ENCODE measurements around the gene ATP5PO. TPM values are rescaled to one million over a fixed set of nuclear protein-coding genes. Genes with fewer than 3 reads are reported as not detected.

Gene ATP5PO
- total RNA-seq, 1 experiment from 2014 or later = 386 TPM

GRCh38 chr21:33885172-33885514, 30.5 kb downstream of the ATP5PO start:
- Histone ChIP-seq H4K20me1 (ENCODE audit: low read length) (no peaks in the 10 kb centered on the region), H3K4me3 (ENCODE audit: low read length) (no peak overlapping the region), H2AFZ (ENCODE audit: low read length) (no peak overlapping the region), H3K9me3 (ENCODE audit: low read length) (no peaks in the 10 kb centered on the region), H3F3A (ENCODE audit: low read length, unreplicated experiment) (no peaks in the 10 kb centered on the region), H3K27me3 (ENCODE audit: low read length) (no peaks in the 10 kb centered on the region), H3K36me3 (ENCODE audit: low read depth, low read length) (no peaks in the 10 kb centered on the region), H3K4me2 (ENCODE audit: low read length) (no peak overlapping the region), H3K9me2 (replicated peaks; ENCODE audit: low read length) (no peaks in the 10 kb centered on the region), H3K79me2 (ENCODE audit: low read length) (no peaks in the 10 kb centered on the region), H3K9ac (ENCODE audit: low read length) (no peak overlapping the region), H3K4me1 (ENCODE audit: insufficient read depth, low read length) (no peaks in the 10 kb centered on the region), H3K27ac (ENCODE audit: low read length) (no peak overlapping the region)
- no peak for ATAC-seq
- TF ChIP-seq EZH2phosphoT487 (IDR thresholded peaks at IDR 0.05; ENCODE audit: borderline replicate concordance, low read length) (no peak), EZH2 (IDR thresholded peaks at IDR 0.05; ENCODE audit: low read length, unreplicated experiment) (no peak)
- TF ChIP-seq, protein P1, sequence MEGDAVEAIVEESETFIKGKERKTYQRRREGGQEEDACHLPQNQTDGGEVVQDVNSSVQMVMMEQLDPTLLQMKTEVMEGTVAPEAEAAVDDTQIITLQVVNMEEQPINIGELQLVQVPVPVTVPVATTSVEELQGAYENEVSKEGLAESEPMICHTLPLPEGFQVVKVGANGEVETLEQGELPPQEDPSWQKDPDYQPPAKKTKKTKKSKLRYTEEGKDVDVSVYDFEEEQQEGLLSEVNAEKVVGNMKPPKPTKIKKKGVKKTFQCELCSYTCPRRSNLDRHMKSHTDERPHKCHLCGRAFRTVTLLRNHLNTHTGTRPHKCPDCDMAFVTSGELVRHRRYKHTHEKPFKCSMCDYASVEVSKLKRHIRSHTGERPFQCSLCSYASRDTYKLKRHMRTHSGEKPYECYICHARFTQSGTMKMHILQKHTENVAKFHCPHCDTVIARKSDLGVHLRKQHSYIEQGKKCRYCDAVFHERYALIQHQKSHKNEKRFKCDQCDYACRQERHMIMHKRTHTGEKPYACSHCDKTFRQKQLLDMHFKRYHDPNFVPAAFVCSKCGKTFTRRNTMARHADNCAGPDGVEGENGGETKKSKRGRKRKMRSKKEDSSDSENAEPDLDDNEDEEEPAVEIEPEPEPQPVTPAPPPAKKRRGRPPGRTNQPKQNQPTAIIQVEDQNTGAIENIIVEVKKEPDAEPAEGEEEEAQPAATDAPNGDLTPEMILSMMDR (conservative IDR thresholded peaks at IDR 0.05; ENCODE audit: low read depth, low read length) = no peak
- intact Hi-C loops (cut with micrococcal nuclease) = no loop called here
- POLR2A ChIA-PET (ENCODE audit: unreplicated experiment) = no interaction called here
- CTCF ChIA-PET = no interaction called here
- BruUV-seq (replicated peaks) = no TSS peak
- no peak for DNase-seq

GRCh38 chr21:33884376-33885171, 31.0 kb downstream of the ATP5PO start:
- Histone ChIP-seq H2AFZ (ENCODE audit: low read length) (no peak overlapping the region), H3K9me2 (replicated peaks; ENCODE audit: low read length) (no peaks in the 10 kb centered on the region), H3K9me3 (ENCODE audit: low read length) (no peaks in the 10 kb centered on the region), H3F3A (ENCODE audit: low read length, unreplicated experiment) (no peaks in the 10 kb centered on the region), H3K4me1 (ENCODE audit: insufficient read depth, low read length) (no peaks in the 10 kb centered on the region), H3K9ac (ENCODE audit: low read length) (no peak overlapping the region), H3K27me3 (ENCODE audit: low read length) (no peaks in the 10 kb centered on the region), H3K36me3 (ENCODE audit: low read depth, low read length) (no peaks in the 10 kb centered on the region), H3K4me3 (ENCODE audit: low read length) (no peak overlapping the region), H4K20me1 (ENCODE audit: low read length) (no peaks in the 10 kb centered on the region), H3K4me2 (ENCODE audit: low read length) (no peak overlapping the region), H3K27ac (ENCODE audit: low read length) (no peak overlapping the region), H3K79me2 (ENCODE audit: low read length) (no peaks in the 10 kb centered on the region)
- intact Hi-C loops (cut with micrococcal nuclease) = no loop called here
- CTCF ChIA-PET = no interaction called here
- no TSS peak for BruUV-seq (replicated peaks)
- ATAC-seq (no peak), DNase-seq (no peak)
- POLR2A ChIA-PET (ENCODE audit: unreplicated experiment) = no interaction called here
- TF ChIP-seq, protein P1 (conservative IDR thresholded peaks at IDR 0.05; ENCODE audit: low read depth, low read length) = no peak
- TF ChIP-seq EZH2phosphoT487 (IDR thresholded peaks at IDR 0.05; ENCODE audit: borderline replicate concordance, low read length) (no peak), EZH2 (IDR thresholded peaks at IDR 0.05; ENCODE audit: low read length, unreplicated experiment) (no peak)

- ATAC-seq (no peak), DNase-seq (no peak)
- H3F3A ChIP-seq (ENCODE audit: low read length, unreplicated experiment) = no peaks in the 10 kb centered on the region
- BruUV-seq (replicated peaks) = no TSS peak
- H4K20me1 ChIP-seq (ENCODE audit: low read length) = no peaks in the 10 kb centered on the region
- no peak overlapping the region for H3K4me2 ChIP-seq (ENCODE audit: low read length)
- no peak overlapping the region for H2AFZ ChIP-seq (ENCODE audit: low read length)
- H3K4me1 ChIP-seq (ENCODE audit: insufficient read depth, low read length) = no peaks in the 10 kb centered on the region
- intact Hi-C loops (cut with micrococcal nuclease) = no loop called here
- H3K27me3 ChIP-seq (ENCODE audit: low read length) = no peaks in the 10 kb centered on the region
- H3K36me3 ChIP-seq (ENCODE audit: low read depth, low read length) = no peaks in the 10 kb centered on the region
- H3K4me3 ChIP-seq (ENCODE audit: low read length) = no peak overlapping the region
- CTCF ChIA-PET = no interaction called here
- H3K9me2 ChIP-seq (replicated peaks; ENCODE audit: low read length) = no peaks in the 10 kb centered on the region
- no peak overlapping the region for H3K27ac ChIP-seq (ENCODE audit: low read length)
- H3K9me3 ChIP-seq (ENCODE audit: low read length) = no peaks in the 10 kb centered on the region
- TF ChIP-seq, protein P1 (conservative IDR thresholded peaks at IDR 0.05; ENCODE audit: low read depth, low read length) = no peak
- TF ChIP-seq EZH2phosphoT487 (IDR thresholded peaks at IDR 0.05; ENCODE audit: borderline replicate concordance, low read length) (no peak), EZH2 (IDR thresholded peaks at IDR 0.05; ENCODE audit: low read length, unreplicated experiment) (no peak)
- no peak overlapping the region for H3K9ac ChIP-seq (ENCODE audit: low read length)
- POLR2A ChIA-PET (ENCODE audit: unreplicated experiment) = no interaction called here
- no peaks in the 10 kb centered on the region for H3K79me2 ChIP-seq (ENCODE audit: low read length)
Measured at GRCh38 chr21:33883118-33883517, 32.5 kb downstream of the ATP5PO start.
